H1 (cell line): Measurements from ENCODE around the gene C6orf62. TPM values are rescaled to one million over a fixed set of nuclear protein-coding genes. Genes with fewer than 3 reads are reported as not detected.

ENCODE experiments used
- ASH2L ChIP-seq: fragments of 200-600, 300-600 bp; sonication (generic); IDR thresholded peaks from one replicate; pipeline ENCODE4 v1.7.1; 2017; ENCODE audit warnings: low read length
- BACH1 ChIP-seq: IDR thresholded peaks from 2 replicates; pipeline ENCODE4 v1.6.1; 2012; ENCODE audit warnings: low read length, improper control_type of control experiment
- CEBPB ChIP-seq: IDR thresholded peaks from 2 replicates; pipeline ENCODE4 v1.6.1; 2012; ENCODE audit warnings: low read depth, low read length
- CHD1 ChIP-seq: IDR thresholded peaks from 2 replicates; pipeline ENCODE4 v1.6.1; 2012; ENCODE audit warnings: low read depth, low read length, improper control_type of control experiment
- CREB1 ChIP-seq: IDR thresholded peaks from 2 replicates; pipeline ENCODE4 v1.6.1; 2012; ENCODE audit warnings: inconsistent platforms
- CTBP2 ChIP-seq: IDR thresholded peaks from 2 replicates; pipeline ENCODE4 v1.7.0; 2011; ENCODE audit warnings: borderline replicate concordance, mild to moderate bottlenecking, moderate library complexity, mixed read lengths, low read length; ENCODE audit not compliant: insufficient read depth, insufficient read length
- EZH2 ChIP-seq: fragments of 200-600 bp; sonication (generic); IDR thresholded peaks from 2 replicates; pipeline ENCODE4 v1.7.1; 2012; ENCODE audit warnings: low read depth, mild to moderate bottlenecking, moderate library complexity, low read length, inconsistent platforms; ENCODE audit not compliant: severe bottlenecking
- FOSL1 ChIP-seq: IDR thresholded peaks from 2 replicates; pipeline ENCODE4 v1.6.1; 2011; ENCODE audit warnings: mild to moderate bottlenecking, low read depth, low read length, moderate library complexity; ENCODE audit not compliant: insufficient read depth
- GABPA ChIP-seq: IDR thresholded peaks from 2 replicates; pipeline ENCODE4 v1.6.1; 2011; ENCODE audit warnings: mild to moderate bottlenecking, low read length, moderate library complexity, borderline replicate concordance; ENCODE audit not compliant: insufficient read depth
- HDAC6 ChIP-seq: IDR thresholded peaks from one replicate; pipeline ENCODE4 v1.7.1; 2012; ENCODE audit warnings: low read depth, mild to moderate bottlenecking, inconsistent platforms, low read length, moderate library complexity
- JUND ChIP-seq: IDR thresholded peaks from 2 replicates; pipeline ENCODE4 v1.6.1; 2011; ENCODE audit warnings: mild to moderate bottlenecking, improper control_type of control experiment, low read length
- KDM5A ChIP-seq: fragments of 200-600 bp; IDR thresholded peaks from 2 replicates; pipeline ENCODE4 v1.7.1; 2012; ENCODE audit warnings: mild to moderate bottlenecking, low read length, inconsistent platforms, mixed read lengths
- MAFK ChIP-seq: IDR thresholded peaks from 2 replicates; pipeline ENCODE4 v1.6.1; 2012; ENCODE audit warnings: low read depth, mild to moderate bottlenecking, improper control_type of control experiment, low read length
- RFX5 ChIP-seq: IDR thresholded peaks from 2 replicates; pipeline ENCODE4 v1.6.1; 2011; ENCODE audit warnings: low read depth, low read length, improper control_type of control experiment, borderline replicate concordance
- SAP30 ChIP-seq: fragments of 300-600 bp; sonication (generic); IDR thresholded peaks from 2 replicates; pipeline ENCODE4 v1.7.1; 2012; ENCODE audit warnings: low read length, moderate library complexity, mild to moderate bottlenecking, inconsistent platforms; ENCODE audit not compliant: insufficient read depth, insufficient replicate concordance
- SIN3A ChIP-seq, 2 experiments: IDR thresholded peaks in 1 of 2; conservative IDR thresholded peaks in 1 of 2; 2 replicates each; pipeline ENCODE4 v1.6.1; 2011 to 2012; ENCODE audit warnings: low read length in 2 of 2, improper control_type of control experiment in 1 of 2, low read depth in 1 of 2, mild to moderate bottlenecking in 1 of 2
- SIRT6 ChIP-seq: IDR thresholded peaks from one replicate; pipeline ENCODE4 v1.7.1; 2012; ENCODE audit warnings: low read length, inconsistent platforms
- SP2 ChIP-seq: IDR thresholded peaks from 2 replicates; pipeline ENCODE4 v1.6.1; 2012; ENCODE audit warnings: mild to moderate bottlenecking, low read length, inconsistent platforms
- SRF ChIP-seq: IDR thresholded peaks from 2 replicates; pipeline ENCODE4 v1.6.1; 2011; ENCODE audit warnings: mild to moderate bottlenecking, low read depth, low read length, moderate library complexity
- SUZ12 ChIP-seq: fragments of 200-600 bp; sonication (generic); IDR thresholded peaks from 2 replicates; pipeline ENCODE4 v1.6.1; 2012; ENCODE audit warnings: mild to moderate bottlenecking, inconsistent platforms, low read length, moderate library complexity, mixed read lengths
- TAF7 ChIP-seq: optimal IDR thresholded peaks from 2 replicates; pipeline ENCODE3; 2011; ENCODE audit warnings: low read depth, mild to moderate bottlenecking, inconsistent platforms, low read length, moderate library complexity, borderline replicate concordance
- TCF12 ChIP-seq: IDR thresholded peaks from 2 replicates; pipeline ENCODE4 v1.6.1; 2011; ENCODE audit warnings: low read depth, mild to moderate bottlenecking, low read length
- YY1 ChIP-seq: IDR thresholded peaks from 2 replicates; pipeline ENCODE4 v1.6.1; 2011; ENCODE audit warnings: low read depth, mild to moderate bottlenecking, low read length
- polyA plus RNA-seq, 7 experiments: library from polyadenylated mRNA; depleted of rRNA in 3 of 7; stranded (reverse) in 5 of 7; unstranded in 2 of 7; fragments of >200 nt in 5 of 7; fragments of 200-250 nt in 2 of 7; gene quantifications; 1 replicate in 5 of 7; 2 replicates in 1 of 7; 4 replicates in 1 of 7; pipeline versions ENCODE4 v1.2.1 to v1.2.3, GENCODE V29; 2011 to 2013; ENCODE audit warnings: missing spikeins in 2 of 7, mixed read lengths in 2 of 7
- total RNA-seq: library from RNA; stranded (reverse); fragmentation: NEBNext Ultra II Directional; extraction: Animal tissue kit (Norgen Biotek cat#: 25700); gene quantifications from 2 replicates; pipeline ENCODE4 v1.2.1, GENCODE V29; 2021

Gene C6orf62
- total and polyA plus RNA-seq, 2 of the 8 experiments (the other 6 are each of a cell fraction or from before 2014, with no cell fraction given), result 25.6 to 101 TPM

- TF ChIP-seq JUND (peak; percentile 98), TAF7 (peak; percentile 98), CHD1 (peak; percentile 98), FOSL1 (no peak), CTBP2 (no peak), GABPA (no peak), RFX5 (no peak), YY1 (peak; percentile 92), HDAC6 (no peak), SRF (peak; percentile 19; the same call in 1 of the 2 replicates), EZH2 (no peak), SIN3A (conservative IDR thresholded peaks at IDR 0.05 in 1 of 2, IDR thresholded peaks at IDR 0.05 in 1 of 2; ENCODE audit: low read depth in 1 of 2, low read length in 2 of 2) (peak in 1 of 2 experiments; percentile 82; a peak in 2 of 4 replicates), SUZ12 (no peak), SAP30 (no peak), CREB1 (peak; percentile 96), CEBPB (peak; percentile 50; the same call in 1 of the 2 replicates), SP2 (no peak), BACH1 (no peak), ASH2L (peak; percentile 78), KDM5A (0 out of 2 replicates have a peak, but pooled peaks have one; percentile 43), TCF12 (0 out of 2 replicates have a peak, but pooled peaks have one; percentile 34), SIRT6 (no peak), MAFK (no peak)
These were observed 1.9 kb upstream of the C6orf62 start (continued) for GRCh38 chr6:24720604-24721460.
